Non-pigmented ciliary epithelial cell (primary cell): Measurements from ENCODE around the gene RHBDD1.

Source experiments
- DNase-seq: peaks from one replicate; pipeline ENCODE4 v3.0.0-alpha.2; 2010; ENCODE audit warnings: low read depth

Gene RHBDD1

DNA sequence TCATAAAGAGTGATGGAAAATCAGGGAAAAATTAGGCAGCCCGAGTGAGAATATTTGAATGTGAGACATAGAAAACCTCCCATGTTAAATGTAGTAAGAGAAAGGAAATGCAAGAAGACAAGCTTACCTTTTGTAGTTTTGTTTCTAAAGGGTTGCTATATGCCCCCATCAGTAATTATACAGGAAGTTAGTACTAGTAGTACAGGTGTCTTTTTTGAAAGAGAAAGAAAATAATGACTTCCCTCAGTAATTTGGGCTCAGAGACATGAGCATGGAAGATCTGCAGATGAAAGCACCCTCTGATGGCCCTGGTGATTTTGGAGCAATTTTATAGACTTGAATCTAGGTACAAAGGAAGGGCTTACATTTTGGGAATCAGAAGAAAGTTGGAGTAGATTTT is 80.8 kb downstream of the RHBDD1 start:
- no peak for DNase-seq

DNA sequence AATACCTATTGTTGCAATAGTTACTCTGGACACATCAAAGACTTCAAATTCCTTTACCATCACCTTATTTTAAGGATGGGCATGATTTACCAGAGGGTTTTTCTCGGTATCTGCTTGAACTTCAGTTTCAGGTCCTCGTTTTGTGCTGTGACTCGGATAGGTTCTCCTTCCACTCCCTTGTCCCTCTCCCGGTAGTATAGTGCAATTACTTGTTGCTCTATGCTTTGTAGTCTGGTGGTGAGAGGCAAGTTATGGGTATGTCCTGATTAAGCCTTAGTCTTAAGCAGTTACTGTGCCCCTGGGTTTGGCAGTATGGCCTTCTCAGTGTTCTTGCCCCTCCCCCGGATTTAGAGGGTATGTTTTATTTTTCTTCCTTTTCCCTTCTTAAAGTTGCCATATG is 96.6 kb downstream of the RHBDD1 start:
- no peak for DNase-seq

DNA sequence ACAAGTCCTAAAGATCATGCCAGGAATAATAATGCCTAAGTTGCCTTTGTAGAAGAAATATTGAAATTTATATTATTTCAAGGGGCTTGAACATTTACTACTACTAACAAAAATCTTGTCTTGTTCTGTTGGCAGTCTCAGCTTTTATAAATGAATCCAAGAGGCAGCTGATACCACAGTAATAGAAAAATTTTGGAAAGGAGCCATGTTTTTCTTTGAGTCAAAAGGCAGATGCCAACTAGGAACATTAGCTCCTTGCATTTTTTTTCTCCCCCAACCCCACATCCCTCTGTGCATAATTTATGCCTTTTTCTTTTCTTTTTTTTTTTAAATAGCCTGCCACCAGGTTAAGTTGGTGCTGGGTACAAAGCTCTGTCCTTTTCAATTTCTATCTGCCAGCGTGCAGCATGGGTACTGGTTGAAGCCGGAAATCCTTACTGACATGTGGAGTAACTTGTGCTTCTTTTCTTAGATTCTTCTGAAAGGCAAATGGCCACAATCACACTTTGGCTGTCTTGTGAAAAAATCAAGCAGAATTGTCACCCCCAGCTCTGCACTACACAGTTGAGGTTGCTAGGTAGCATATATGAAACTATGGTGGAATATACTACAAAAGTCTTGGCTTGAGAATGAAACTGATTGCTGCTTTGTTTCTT is 98.8 kb downstream of the RHBDD1 start:
- no peak for DNase-seq

GRCh38 chr2:226943862-226944620 is 108.2 kb downstream of the RHBDD1 start:
- DNase-seq: no peak

- no peak for DNase-seq
Measured at GRCh38 chr2:226953206-226953605, 117.4 kb downstream of the RHBDD1 start.

DNA sequence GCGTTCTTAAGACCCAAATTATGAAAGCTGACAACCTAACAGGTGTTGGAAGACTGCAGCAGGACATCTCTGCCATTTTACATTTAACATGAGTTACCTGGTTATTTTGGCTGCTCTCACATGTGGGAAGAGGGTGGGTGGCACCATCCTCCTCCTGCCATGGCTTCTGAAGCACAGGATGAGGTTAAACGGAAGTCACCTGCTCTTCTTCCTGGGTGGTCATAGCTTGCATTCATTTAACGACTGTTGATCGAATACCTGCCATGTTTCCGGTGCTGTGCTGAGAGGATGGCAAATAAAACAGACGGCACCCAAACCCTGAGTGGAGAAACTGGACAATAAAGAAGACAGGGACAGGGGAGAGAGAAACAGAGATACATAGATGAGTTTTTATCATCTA is 118.0 kb downstream of the RHBDD1 start:
- DNase-seq: no peak

DNA sequence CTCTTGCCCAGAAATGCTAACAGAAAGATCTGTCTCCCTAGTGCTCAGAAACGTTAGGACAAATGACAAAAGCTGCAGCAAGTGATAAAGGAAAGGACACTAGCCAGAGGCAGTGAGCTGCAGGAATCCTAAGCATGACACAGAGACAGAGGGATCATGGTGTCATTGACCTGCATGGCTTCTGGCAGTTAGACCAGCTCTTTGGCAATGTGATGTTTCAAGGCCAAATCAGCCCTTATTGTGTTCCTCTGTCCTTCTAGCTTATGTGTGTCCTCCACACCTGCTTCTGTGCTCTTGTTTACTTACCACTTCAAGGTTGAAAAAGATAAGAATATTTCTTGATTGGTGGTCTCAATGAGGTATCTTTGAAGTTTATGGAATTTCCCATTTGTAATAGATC is 120.8 kb downstream of the RHBDD1 start:
- DNase-seq: no peak

DNA sequence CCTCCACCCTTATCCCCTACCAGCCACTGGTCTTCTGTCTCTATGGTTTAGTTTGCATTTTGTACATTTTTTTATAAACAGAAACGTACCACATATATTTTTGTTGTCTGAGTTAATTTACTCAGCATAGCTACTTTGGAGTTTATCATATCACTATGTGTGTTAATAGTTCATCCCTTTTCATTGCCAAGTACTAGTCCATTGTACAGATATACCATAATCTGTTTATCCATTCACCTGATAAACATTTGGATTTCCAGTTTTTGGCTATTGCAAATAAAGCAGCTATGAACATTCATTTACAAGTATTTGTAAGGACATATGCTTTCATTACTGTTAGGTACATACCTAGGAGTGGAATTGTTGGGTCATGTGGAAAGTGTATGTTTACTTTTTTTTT is 123.6 kb downstream of the RHBDD1 start:
- DNase-seq: no peak

GRCh38 chr2:226962176-226962773 is 126.4 kb downstream of the RHBDD1 start:
- no peak for DNase-seq

- DNase-seq: peak; percentile 49
Measured at GRCh38 chr2:226963528-226963927, 127.7 kb downstream of the RHBDD1 start.

GRCh38 chr2:226965376-226965775 is 129.5 kb downstream of the RHBDD1 start:
- DNase-seq: no peak

DNA sequence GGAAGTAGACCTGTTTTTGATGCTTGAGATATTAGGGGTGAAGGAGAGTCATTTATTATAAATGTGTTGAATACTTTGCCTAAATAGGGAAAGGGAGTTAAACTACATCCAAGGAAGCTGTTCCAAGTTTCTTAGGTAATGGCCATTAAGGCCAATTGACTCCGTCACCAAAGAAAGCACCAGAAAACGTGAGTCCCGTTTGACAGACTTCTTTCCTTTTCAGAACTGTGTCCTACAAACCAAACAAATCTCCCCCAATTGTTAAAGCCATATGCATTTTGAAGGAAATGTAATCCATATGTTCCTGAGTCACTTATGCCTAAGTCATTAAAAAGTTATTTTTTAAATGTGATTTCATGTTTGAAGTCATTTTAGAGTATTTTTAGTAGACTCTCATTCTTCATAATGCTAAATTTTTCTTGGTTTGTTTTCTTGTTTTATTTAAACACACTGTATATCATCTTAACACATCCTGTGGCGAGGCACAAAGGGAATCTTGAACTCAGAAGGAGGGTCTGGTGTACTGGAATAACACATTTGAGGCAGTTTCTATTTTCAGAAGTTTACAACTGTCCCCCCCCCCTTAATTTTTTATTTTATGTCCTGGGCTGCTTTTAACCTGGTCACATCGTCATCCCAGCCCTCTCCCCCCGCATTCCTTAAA is 133.7 kb downstream of the RHBDD1 start:
- DNase-seq: no peak

DNA sequence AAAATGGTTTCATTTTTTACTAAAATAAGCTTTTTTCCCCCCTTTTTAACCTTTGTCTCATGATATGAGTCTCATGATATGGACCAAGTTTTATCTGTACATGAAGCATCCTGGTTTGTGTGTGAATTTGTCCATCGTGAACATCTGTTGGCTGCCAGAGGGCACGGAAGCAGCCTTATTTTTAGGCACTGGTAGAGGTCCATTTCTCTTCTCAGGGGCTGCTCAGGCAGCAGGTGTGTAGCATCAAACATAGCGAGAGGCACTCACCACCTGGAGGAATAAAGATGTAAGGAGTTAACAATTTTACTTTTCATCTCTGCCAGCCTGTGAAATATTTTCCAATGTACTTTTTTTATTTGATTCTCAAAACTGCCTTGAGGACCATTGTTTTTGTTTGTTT is 134.5 kb downstream of the RHBDD1 start:
- DNase-seq: no peak

- DNase-seq: no peak
Measured at GRCh38 chr2:226971084-226971483, 135.2 kb downstream of the RHBDD1 start.

GRCh38 chr2:226971770-226972169 is 135.9 kb downstream of the RHBDD1 start:
- DNase-seq: no peak

GRCh38 chr2:226973816-226974215 is 138.0 kb downstream of the RHBDD1 start:
- DNase-seq: no peak

DNA sequence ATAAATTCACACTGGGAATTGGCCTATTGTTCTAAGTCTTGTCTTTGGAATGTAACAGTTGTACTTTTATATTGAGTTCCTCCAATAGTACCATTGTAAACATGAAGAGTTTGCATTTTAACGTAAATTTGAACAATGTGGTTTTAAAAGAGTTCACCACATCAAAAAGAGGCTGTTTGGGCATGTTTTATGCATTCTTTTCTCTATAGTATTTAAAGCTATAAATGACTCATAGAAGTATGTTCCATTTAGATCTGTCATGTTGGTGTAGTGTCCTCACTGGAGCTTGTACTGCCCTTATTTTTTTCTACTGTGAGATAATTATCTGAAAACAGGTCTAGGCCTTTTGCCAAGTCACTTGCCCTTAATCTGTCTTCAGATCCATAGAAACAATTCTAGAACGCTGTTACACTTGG is 141.9 kb downstream of the RHBDD1 start:
- DNase-seq: peak; percentile 56

DNA sequence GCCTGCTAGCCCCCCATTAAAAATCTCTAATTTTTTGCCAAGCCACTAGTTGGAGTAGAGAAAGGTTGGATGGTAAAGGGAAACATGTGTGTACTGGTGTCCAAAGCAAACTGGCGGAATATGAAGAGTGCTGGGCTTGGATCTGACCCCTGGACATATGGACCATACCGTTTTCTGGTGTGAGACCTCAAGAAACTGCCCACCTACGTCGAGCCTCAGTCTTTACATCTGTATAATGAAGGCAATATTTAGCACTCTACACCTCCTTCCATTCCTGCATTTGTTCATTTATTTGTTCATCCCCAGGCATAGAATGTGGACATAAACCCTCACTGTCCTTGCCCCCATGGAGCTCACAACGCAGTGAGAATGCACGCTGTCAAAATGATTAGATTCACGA is 142.4 kb downstream of the RHBDD1 start:
- no peak for DNase-seq

- no peak for DNase-seq
Measured at GRCh38 chr2:226979004-226979403, 143.2 kb downstream of the RHBDD1 start.

DNA sequence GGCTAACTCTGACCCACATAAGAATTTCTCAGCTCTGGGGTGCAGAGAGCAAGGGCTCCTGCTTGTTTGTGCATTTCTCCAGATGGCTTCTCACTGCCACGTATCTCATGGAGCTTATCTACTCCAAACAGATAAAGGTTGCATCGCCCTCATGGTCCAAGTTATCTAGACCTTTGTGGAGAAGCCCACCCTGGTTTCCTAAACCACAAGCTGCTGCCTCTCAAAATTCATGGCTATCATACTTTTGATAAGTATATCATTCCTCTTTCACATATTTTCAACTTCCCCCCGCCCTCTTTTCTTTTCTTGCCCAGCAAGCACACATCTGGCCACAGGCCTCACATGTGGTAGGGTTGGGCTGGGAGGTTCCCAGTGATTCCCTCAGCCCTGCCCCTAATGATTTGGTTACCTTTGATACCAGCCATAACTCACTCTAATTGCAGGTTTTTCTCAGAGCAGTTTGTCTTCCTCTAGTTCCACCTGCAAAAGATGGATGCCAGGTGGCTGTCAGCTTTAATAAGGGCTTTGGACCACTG is 146.0 kb downstream of the RHBDD1 start:
- DNase-seq: no peak

- DNase-seq: no peak
Measured at GRCh38 chr2:226983895-226984749, 148.3 kb downstream of the RHBDD1 start.
